HG03025 (cell line): Measurements from ENCODE around the gene PRMT7.

Experiments used
- ATAC-seq: cut with Tn5 transposase; IDR thresholded peaks from one replicate; pipeline ENCODE4 v1.9.1; 2021; ENCODE audit warnings: mild to moderate bottlenecking, moderate library complexity; ENCODE audit not compliant: unreplicated experiment, low FRiP score

Gene PRMT7

GRCh38 chr16:68372806-68373205 lies 62.0 kb downstream of the PRMT7 start:
- no peak for ATAC-seq

GRCh38 chr16:68373528-68374245 lies 62.9 kb downstream of the PRMT7 start:
- no peak for ATAC-seq

- no peak for ATAC-seq
Observed at GRCh38 chr16:68374246-68374805, 63.5 kb downstream of the PRMT7 start.

GRCh38 chr16:68374961-68375660 lies 64.3 kb downstream of the PRMT7 start:
- ATAC-seq, result no peak

GRCh38 chr16:68375801-68376536 lies 65.2 kb downstream of the PRMT7 start:
- ATAC-seq, result no peak

- no peak for ATAC-seq
Observed at GRCh38 chr16:68376590-68376989, 65.8 kb downstream of the PRMT7 start.

- ATAC-seq, result no peak
Observed at GRCh38 chr16:68377221-68377620, 66.4 kb downstream of the PRMT7 start.

GRCh38 chr16:68377667-68378393 lies 67.0 kb downstream of the PRMT7 start:
- no peak for ATAC-seq

- ATAC-seq, result no peak
Observed at GRCh38 chr16:68378436-68379415, 67.9 kb downstream of the PRMT7 start.

GRCh38 chr16:68379472-68380347 lies 68.9 kb downstream of the PRMT7 start:
- ATAC-seq, result no peak

- no peak for ATAC-seq
Observed at GRCh38 chr16:68380348-68380670, 69.5 kb downstream of the PRMT7 start.

GRCh38 chr16:68380676-68381362 lies 70.0 kb downstream of the PRMT7 start:
- no peak for ATAC-seq

GRCh38 chr16:68381363-68381724 lies 70.5 kb downstream of the PRMT7 start:
- no peak for ATAC-seq

- no peak for ATAC-seq
Observed at GRCh38 chr16:68382296-68382718, 71.5 kb downstream of the PRMT7 start.

- ATAC-seq, result no peak
Observed at GRCh38 chr16:68383858-68384257, 73.0 kb downstream of the PRMT7 start.

- ATAC-seq, result no peak
Observed at GRCh38 chr16:68384288-68385161, 73.7 kb downstream of the PRMT7 start.

GRCh38 chr16:68385371-68385770 lies 74.6 kb downstream of the PRMT7 start:
- no peak for ATAC-seq
